GM18517 (cell line): ENCODE measurements around the gene ZNF567.

Experiments
- ATAC-seq: cut with Tn5 transposase; IDR thresholded peaks from one replicate; pipeline ENCODE4 v1.9.1; 2021; ENCODE audit warnings: mild to moderate bottlenecking, moderate library complexity; ENCODE audit not compliant: unreplicated experiment

The ZNF567 gene

GRCh38 chr19:36750066-36750691, 62.8 kb downstream of the ZNF567 start:
- no peak for ATAC-seq
